Ovary (tissue), 10 donors: ENCODE results near the gene EIF2B5. TPM values are rescaled to one million over a fixed set of nuclear protein-coding genes. Genes with fewer than 3 reads are reported as not detected.

Experiments used
- DNase-seq, 5 donors: peaks; one replicate each; pipeline ENCODE4 v3.0.0-alpha.2; 2019 to 2020
- H3K27ac ChIP-seq, 2 donors: fragments of 200-600 bp; one replicate each; pipeline versions ENCODE4 v1.5.1 to v1.8.0; 2019 to 2022
- H3K27me3 ChIP-seq: fragments of 200-600 bp; one replicate; pipeline ENCODE4 v1.8.0; 2022
- H3K36me3 ChIP-seq: fragments of 200-600 bp; sonication (generic); one replicate; pipeline ENCODE4 v1.5.1; 2019
- H3K4me1 ChIP-seq: one replicate; pipeline ENCODE4 v1.8.1; 2013; ENCODE audit warnings: mild to moderate bottlenecking, moderate library complexity; ENCODE audit not compliant: insufficient read depth
- H3K4me3 ChIP-seq: fragments of 200-600 bp; sonication (generic); one replicate; pipeline ENCODE4 v1.5.1; 2017
- H3K9me3 ChIP-seq, 2 donors: fragments of 200-600 bp in 1 of 2; sonication (generic) in 1 of 2; one replicate each; pipeline versions ENCODE4 v1.5.1 to v1.8.1; 2013 to 2019; ENCODE audit warnings: mild to moderate bottlenecking in 1 of 2, moderate library complexity in 1 of 2
- EP300 ChIP-seq: sonication (generic); formaldehyde crosslinking; IDR thresholded peaks from one replicate; pipeline ENCODE4 v1.6.1; 2017; ENCODE audit warnings: antibody characterized with exemption
- POLR2A ChIP-seq: fragments of 450-650 bp; IDR thresholded peaks from one replicate; pipeline ENCODE4 v1.6.1; 2017; ENCODE audit warnings: antibody characterized with exemption, mild to moderate bottlenecking, moderate library complexity
- WGBS, 3 donors: extraction: QIAGEN DNeasy Blood & Tissue Kit in 1 of 3; methylation state at CpG; one replicate each; pipeline versions ENCODE4 v1.1.5 to v1.1.7; 2013 to 2017; 5-methylcytosine and 5-hydroxymethylcytosine counted together
- intact Hi-C, 4 donors: fragments of 100-400 bp; cut with DNase I; formaldehyde crosslinking; loops; one replicate each; pipeline versions ENCODE4 v1.11.0 to v1.15.1; 2022 to 2023
- long read RNA-seq, 3 donors: library from polyadenylated mRNA in 2 of 3; unstranded in 2 of 3; transcript quantifications; one replicate each; pipeline ENCODE4 v2.0.0 and lab custom pipeline, GENCODE V29; 2021 to 2026
- polyA plus RNA-seq, 2 donors: library from polyadenylated mRNA; stranded (reverse); fragments of 200-250 nt in 1 of 2; fragments of 350-450 nt in 1 of 2; fragmentation: Illumina TruSeq in 1 of 2; extraction: RNeasy Lipid Tissue Mini Kit (QIAGEN cat#74804) in 1 of 2; gene quantifications; one replicate each; pipeline ENCODE4 v1.2.3, GENCODE V29; 2013 to 2014
- total RNA-seq, 7 donors: library from RNA; depleted of rRNA in 2 of 7; stranded (reverse); fragments of >200 nt in 2 of 7; fragmentation: NEBNext Ultra II Directional in 3 of 7; extraction: Animal tissue kit (Norgen Biotek cat#: 25700) in 3 of 7; gene quantifications; one replicate each; pipeline versions ENCODE4 v1.1.0 to v1.2.4, GENCODE V29; 2016 to 2023
- TF ChIP-seq, protein P1 (sequence below), 3 donors: fragments of 450-650 bp in 2 of 3; fragments of 200-600 bp in 1 of 3; IDR thresholded peaks; one replicate each; pipeline versions ENCODE4 v1.5.1 to v1.8.0; 2016 to 2022; ENCODE audit warnings: antibody characterized with exemption in 3 of 3, mild to moderate bottlenecking in 1 of 3
- donor health status: DM: no; HTN: no; CAD: no; lungs with moderate emphysema.
- donor health status: DM: no; HTN: no; CAD: no.
- donor health status: Bipolar disorder and iron deficiency.
- donor health status: DM: yes; HTN: yes; CAD: no.
- donor health status: DM: no; HTN: no; CAD: no.
- donor health status: DM: yes; HTN: yes; CAD: no.

The EIF2B5 gene
- total RNA-seq (10 to 100 TPM; 18.6 to 31.9 (median 28.7) TPM), polyA plus RNA-seq (10 to 100 TPM; 26.2 to 42.4 TPM)
- long read RNA-seq, donor 1, transcript EIF2B5-201 (16 exons, 2,656 nt): major isoform, 22 of 45 reads
- long read RNA-seq, donor 1, partial matches to known transcripts: 8 of 45 reads
- long read RNA-seq, donor 1, other reads (novel, unspliced or antisense): 11 of 45 reads
- long read RNA-seq, donor 2, partial matches to known transcripts: 0 of 6 reads
- long read RNA-seq, donor 2, other reads (novel, unspliced or antisense): 0 of 6 reads
- long read RNA-seq, donor 3, transcript EIF2B5-201 (16 exons, 2,656 nt): major isoform, 48 of 82 reads
- long read RNA-seq, donor 3, partial matches to known transcripts: 4 of 82 reads
- long read RNA-seq, donor 3, other reads (novel, unspliced or antisense): 24 of 82 reads

DNA sequence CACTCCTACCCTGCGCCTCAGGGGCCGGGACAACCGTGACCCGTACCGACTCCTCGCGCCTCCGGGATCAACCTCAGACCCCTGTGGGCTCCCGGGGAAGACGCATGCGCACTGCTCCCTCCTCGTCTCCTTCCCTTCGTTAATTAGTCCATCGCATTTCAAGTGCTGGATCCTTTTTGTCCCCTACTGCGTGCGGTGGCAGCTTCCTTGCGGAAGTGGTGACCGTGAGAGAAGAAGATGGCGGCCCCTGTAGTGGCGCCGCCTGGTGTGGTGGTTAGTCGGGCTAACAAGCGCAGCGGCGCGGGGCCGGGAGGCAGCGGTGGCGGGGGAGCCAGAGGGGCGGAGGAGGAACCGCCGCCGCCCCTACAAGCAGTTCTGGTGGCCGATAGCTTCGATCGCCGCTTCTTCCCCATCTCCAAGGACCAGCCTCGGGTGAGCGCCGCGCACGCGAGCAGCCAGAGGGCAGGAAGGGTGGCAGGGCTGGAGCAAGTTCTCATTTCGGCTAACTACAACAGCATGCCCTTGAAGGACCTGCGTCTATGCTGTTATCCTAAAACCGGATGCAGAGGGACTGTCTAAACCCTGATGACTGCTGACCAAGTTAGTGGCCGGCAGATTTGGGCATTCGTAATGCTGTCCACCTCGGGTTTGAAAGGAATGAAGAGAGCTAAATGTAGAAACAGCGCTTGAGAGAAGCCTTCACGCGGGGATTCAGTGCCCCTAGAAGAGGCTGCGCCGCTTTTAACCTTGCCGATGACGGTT, at the start of gene EIF2B5:
Gene EIF2B5 (plus strand): TSS at position 210 of the 762 bp plus-strand sequence. CDS start 28 bp downstream, at position 238.
- H3K27ac ChIP-seq: peak within 1 kb of the TSS; percentile 80 to 88
- H3K4me3 ChIP-seq: peak within 1 kb of the TSS; percentile 60
- TF ChIP-seq EP300: no peak
- TF ChIP-seq POLR2A: peak; percentile 52
- TF ChIP-seq, protein P1, sequence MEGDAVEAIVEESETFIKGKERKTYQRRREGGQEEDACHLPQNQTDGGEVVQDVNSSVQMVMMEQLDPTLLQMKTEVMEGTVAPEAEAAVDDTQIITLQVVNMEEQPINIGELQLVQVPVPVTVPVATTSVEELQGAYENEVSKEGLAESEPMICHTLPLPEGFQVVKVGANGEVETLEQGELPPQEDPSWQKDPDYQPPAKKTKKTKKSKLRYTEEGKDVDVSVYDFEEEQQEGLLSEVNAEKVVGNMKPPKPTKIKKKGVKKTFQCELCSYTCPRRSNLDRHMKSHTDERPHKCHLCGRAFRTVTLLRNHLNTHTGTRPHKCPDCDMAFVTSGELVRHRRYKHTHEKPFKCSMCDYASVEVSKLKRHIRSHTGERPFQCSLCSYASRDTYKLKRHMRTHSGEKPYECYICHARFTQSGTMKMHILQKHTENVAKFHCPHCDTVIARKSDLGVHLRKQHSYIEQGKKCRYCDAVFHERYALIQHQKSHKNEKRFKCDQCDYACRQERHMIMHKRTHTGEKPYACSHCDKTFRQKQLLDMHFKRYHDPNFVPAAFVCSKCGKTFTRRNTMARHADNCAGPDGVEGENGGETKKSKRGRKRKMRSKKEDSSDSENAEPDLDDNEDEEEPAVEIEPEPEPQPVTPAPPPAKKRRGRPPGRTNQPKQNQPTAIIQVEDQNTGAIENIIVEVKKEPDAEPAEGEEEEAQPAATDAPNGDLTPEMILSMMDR (IDR thresholded peaks at IDR 0.05): peak in 1 of 3 donors; percentile 33
- no peaks in the 10 kb centered on the region for H3K27me3 ChIP-seq
- intact Hi-C loops: loop anchor here in 1 of 4 donors (10.0 kb wide), 1 partner anchor 109 kb away; the partner anchor contains the start of genes ALG3 and EEF1AKMT4
- peak; percentile 86 to 91 (median 87) for DNase-seq
- H3K9me3 ChIP-seq: no peaks in the 10 kb centered on the region
- H3K4me1 ChIP-seq: no peaks in the 10 kb centered on the region
- no peaks in the 10 kb centered on the region for H3K36me3 ChIP-seq
- 0 to 1% (median 0%) methylated on average over 53 to 56 of the region's 56 CpGs for WGBS, 3 donors

DNA sequence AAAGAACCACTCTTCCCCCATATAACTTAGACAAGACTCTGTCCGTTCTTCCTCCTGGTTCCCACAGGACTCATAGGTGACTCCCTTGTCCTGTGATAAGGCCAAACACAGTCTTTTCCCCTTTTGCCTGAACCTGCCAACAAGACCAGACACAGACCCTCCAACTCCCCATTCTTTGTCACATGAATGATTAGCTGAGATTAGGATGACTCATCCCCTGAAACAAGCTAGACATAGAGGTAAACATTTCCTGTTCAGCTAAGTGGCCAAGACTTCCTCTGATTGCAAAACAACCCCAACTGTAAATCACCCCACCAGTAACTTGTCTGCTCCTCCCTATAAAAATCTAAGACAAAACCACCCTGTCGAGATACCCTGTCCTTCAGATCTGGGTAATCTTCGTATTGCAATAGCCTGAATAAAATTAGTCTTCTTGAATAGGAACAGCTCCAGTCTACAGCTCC, 49.7 kb upstream of the EIF2B5 start:
- Histone ChIP-seq H3K36me3 (no peaks in the 10 kb centered on the region), H3K4me3 (no peak overlapping the region), H3K4me1 (no peaks in the 10 kb centered on the region), H3K27ac (no peak overlapping the region), H3K27me3 (no peaks in the 10 kb centered on the region), H3K9me3 (no peaks in the 10 kb centered on the region)
- TF ChIP-seq, protein P1 (IDR thresholded peaks at IDR 0.05): no peak
- no peak for TF ChIP-seq EP300
- no peak for TF ChIP-seq POLR2A
- 22 to 41% (median 30%) methylated on average over 3 of the region's 3 CpGs for WGBS, 3 donors
- intact Hi-C loops: no loop called here
- DNase-seq: no peak

DNA sequence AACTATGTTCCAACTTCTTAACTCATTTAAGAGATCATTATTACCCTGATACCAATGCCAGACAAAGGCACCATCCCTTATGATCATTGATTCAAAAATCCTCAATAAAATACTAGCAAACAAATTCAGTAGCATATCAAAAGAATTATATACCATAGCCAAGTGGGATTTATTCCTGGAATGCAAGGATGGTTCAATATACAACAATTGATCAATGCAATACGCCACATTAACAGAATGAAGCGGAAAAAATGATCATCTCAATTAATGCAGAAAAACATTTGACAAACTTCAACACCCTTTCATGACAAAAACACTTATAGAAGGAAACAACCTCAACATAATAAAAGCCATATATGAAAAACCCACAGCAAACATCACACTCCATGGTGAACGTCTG, 43.0 kb upstream of the EIF2B5 start:
- intact Hi-C loops: no loop called here
- H3K27ac ChIP-seq: no peak overlapping the region
- no peak overlapping the region for H3K4me3 ChIP-seq
- H3K9me3 ChIP-seq: no peaks in the 10 kb centered on the region
- 91 to 93% (median 92%) methylated on average over 3 of the region's 3 CpGs for WGBS, 3 donors
- TF ChIP-seq, protein P1 (IDR thresholded peaks at IDR 0.05): no peak
- TF ChIP-seq POLR2A: no peak
- no peak for TF ChIP-seq EP300
- no peaks in the 10 kb centered on the region for H3K36me3 ChIP-seq
- no peaks in the 10 kb centered on the region for H3K4me1 ChIP-seq
- H3K27me3 ChIP-seq: no peaks in the 10 kb centered on the region
- DNase-seq: no peak

DNA sequence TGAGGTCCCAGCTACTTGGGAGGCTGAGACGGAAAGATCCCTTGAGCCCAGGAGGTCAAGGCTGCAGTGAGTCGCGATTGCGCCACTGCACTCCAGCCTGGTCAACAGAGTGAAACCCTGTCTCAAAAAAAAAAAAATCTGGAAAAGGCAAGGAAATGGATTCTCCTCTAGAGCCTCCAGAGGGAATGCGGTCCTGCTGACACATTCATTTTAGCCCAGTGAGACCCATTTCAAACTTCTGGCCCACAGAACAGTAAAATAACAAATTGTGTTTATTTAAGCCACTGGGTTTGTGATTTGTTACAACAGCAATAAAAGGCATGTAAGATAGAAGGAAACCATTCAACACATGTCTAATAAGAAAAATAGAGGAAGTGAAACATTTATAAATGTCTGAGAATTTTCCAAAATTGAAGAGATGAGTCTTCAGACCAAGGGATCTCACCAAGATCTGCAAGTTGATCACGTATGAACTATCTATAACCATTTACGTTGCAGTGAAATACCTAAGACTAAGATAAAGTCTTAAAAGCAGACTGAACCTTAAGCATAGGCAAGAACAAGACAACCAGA, 38.3 kb upstream of the EIF2B5 start, which contains the start of gene HTR3E:
Gene HTR3E (plus strand): TSS at position 254 of the 573 bp plus-strand sequence. CDS start 466 bp downstream, outside the sequence.
- TF ChIP-seq, protein P1 (IDR thresholded peaks at IDR 0.05): no peak
- TF ChIP-seq POLR2A: no peak
- no peak for TF ChIP-seq EP300

More for the DNA sequence above, 38.3 kb upstream of the EIF2B5 start, which contains the start of gene HTR3E:
- Histone ChIP-seq H3K27ac (no peak within 1 kb of the TSS), H3K27me3 (no peaks in the 10 kb centered on the region), H3K9me3 (no peaks in the 10 kb centered on the region), H3K4me3 (no peak within 1 kb of the TSS), H3K4me1 (no peaks in the 10 kb centered on the region), H3K36me3 (no peaks in the 10 kb centered on the region)
- 77 to 85% (median 78%) methylated on average over 7 of the region's 7 CpGs for WGBS, 3 donors
- no peak for DNase-seq
- intact Hi-C loops: no loop called here
